Measurements from ENCODE around the gene STAT3. TPM values are rescaled to one million over a fixed set of nuclear protein-coding genes. Genes with fewer than 3 reads are reported as not detected.

The STAT3 gene
- total and polyA plus RNA-seq, 2 donors (not counting 3 experiments of a cell fraction or from before 2014, with no cell fraction given), result 59.1 to 124 TPM

DNA sequence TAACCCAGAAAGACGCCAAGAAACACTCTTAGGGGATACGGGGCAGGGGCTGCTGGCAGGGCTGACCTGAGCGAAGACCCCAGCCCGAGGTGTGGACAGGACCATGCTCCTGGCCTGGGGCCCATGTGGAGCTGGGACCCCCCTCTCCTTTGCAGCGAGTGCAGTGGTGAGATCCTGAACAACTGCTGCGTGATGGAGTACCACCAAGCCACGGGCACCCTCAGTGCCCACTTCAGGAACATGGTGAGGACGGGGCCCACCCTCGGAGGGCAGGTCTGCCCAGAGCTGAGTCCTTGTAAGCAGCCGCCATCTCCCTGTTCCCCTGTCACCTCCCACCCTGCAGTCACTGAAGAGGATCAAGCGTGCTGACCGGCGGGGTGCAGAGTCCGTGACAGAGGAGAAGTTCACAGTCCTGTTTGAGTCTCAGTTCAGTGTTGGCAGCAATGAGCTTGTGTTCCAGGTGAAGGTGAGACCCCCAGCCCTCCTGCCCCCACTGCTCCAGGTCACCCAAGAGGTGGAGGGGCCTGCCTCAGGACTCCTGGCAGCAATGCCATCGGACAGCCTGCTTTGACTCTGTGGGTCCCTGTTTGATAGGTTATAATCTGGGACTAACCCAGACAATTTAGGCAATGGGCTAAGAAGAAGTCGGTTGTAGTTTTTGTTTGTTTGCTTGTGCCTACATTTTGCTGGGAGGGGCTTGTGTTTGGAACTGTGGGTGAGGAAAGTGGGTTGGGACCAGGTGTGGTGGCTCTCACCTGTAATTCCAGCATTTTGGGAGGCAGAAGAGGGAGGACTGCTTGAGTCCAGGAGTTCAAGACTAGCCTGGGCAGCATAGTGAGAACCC is 83.8 kb downstream of the STAT3 start:
- H3K9me3 ChIP-seq (replicated peaks; ENCODE audit: control insufficient read depth, insufficient read depth, low read length), result no peaks in the 10 kb centered on the region
- no peak overlapping the region for H2AFZ ChIP-seq (ENCODE audit: low read depth, low read length)
- FAIRE-seq (no peak), DNase-seq (ENCODE audit: low read depth, low spot score) (no peak)
- no peaks in the 10 kb centered on the region for H3K27me3 ChIP-seq (ENCODE audit: control insufficient read depth in 2 of 2, insufficient read depth in 2 of 2, low read length in 2 of 2)
- ChIA-PET POLR2A (no interaction called here), CTCF (interaction anchor here (1.0 to 2.6 kb wide), 3 partner anchors 8 to 223 kb away, joined by 3 to 11 read pairs (median 6); no protein-coding TSS in a partner anchor)
- TF ChIP-seq EZH2 (IDR thresholded peaks at IDR 0.05; ENCODE audit: borderline replicate concordance, low read depth, low read length, severe bottlenecking), result no peak
- H3K4me3 ChIP-seq (replicated peaks in 1 of 3; ENCODE audit: insufficient read depth in 1 of 3, low read depth in 1 of 3, low read length in 3 of 3), result no peak overlapping the region
- H3K9ac ChIP-seq (replicated peaks; ENCODE audit: extremely low read depth, insufficient read depth, low read length), result no peak overlapping the region
- no peak overlapping the region for H3K27ac ChIP-seq (ENCODE audit: insufficient read depth, low read depth, low read length)
- H3K36me3 ChIP-seq (ENCODE audit: control insufficient read depth in 2 of 2, extremely low read depth in 1 of 2, insufficient read depth in 2 of 2, low read length in 2 of 2), result peaks cover 0 to 12% of the 10 kb centered on the region in 2 experiments
- no peaks in the 10 kb centered on the region for H4K20me1 ChIP-seq (replicated peaks; ENCODE audit: control insufficient read depth, extremely low read depth, insufficient read depth, low read length)
- no peaks in the 10 kb centered on the region for H3K79me2 ChIP-seq (ENCODE audit: control insufficient read depth, insufficient read depth, low read length)
- no peaks in the 10 kb centered on the region for H3K9me1 ChIP-seq (replicated peaks; ENCODE audit: control insufficient read depth, extremely low read depth, insufficient read depth, low read length)
- no TSS peak for BruUV-seq (replicated peaks)
- no peak overlapping the region for H3K4me2 ChIP-seq (ENCODE audit: insufficient read depth, low read length)
- dilution Hi-C loops (cut with MboI; ENCODE audit: extremely low pct_ligation_motif_present, low sequenced_read_pairs), result no loop called here
- no peaks in the 10 kb centered on the region for H3K4me1 ChIP-seq (ENCODE audit: control insufficient read depth, extremely low read depth, insufficient read depth, low read length)
- intact Hi-C loops (cut with micrococcal nuclease), result no loop called here

- Histone ChIP-seq H3K27ac (ENCODE audit: insufficient read depth, low read depth, low read length) (no peak overlapping the region), H3K79me2 (ENCODE audit: control insufficient read depth, insufficient read depth, low read length) (no peaks in the 10 kb centered on the region), H3K9ac (replicated peaks; ENCODE audit: extremely low read depth, insufficient read depth, low read length) (no peak overlapping the region), H3K36me3 (ENCODE audit: control insufficient read depth in 2 of 2, extremely low read depth in 1 of 2, insufficient read depth in 2 of 2, low read length in 2 of 2) (peaks cover 0 to 12% of the 10 kb centered on the region in 2 experiments), H3K27me3 (ENCODE audit: control insufficient read depth in 2 of 2, insufficient read depth in 2 of 2, low read length in 2 of 2) (no peaks in the 10 kb centered on the region), H2AFZ (ENCODE audit: low read depth, low read length) (no peak overlapping the region), H3K4me1 (ENCODE audit: control insufficient read depth, extremely low read depth, insufficient read depth, low read length) (no peaks in the 10 kb centered on the region), H3K9me3 (replicated peaks; ENCODE audit: control insufficient read depth, insufficient read depth, low read length) (no peaks in the 10 kb centered on the region), H3K4me2 (ENCODE audit: insufficient read depth, low read length) (no peak overlapping the region), H3K9me1 (replicated peaks; ENCODE audit: control insufficient read depth, extremely low read depth, insufficient read depth, low read length) (no peaks in the 10 kb centered on the region), H4K20me1 (replicated peaks; ENCODE audit: control insufficient read depth, extremely low read depth, insufficient read depth, low read length) (no peaks in the 10 kb centered on the region), H3K4me3 (replicated peaks in 1 of 3; ENCODE audit: insufficient read depth in 1 of 3, low read depth in 1 of 3, low read length in 3 of 3) (no peak overlapping the region)
- POLR2A ChIA-PET, result no interaction called here
- TF ChIP-seq JUN (IDR thresholded peaks at IDR 0.05; ENCODE audit: borderline replicate concordance, insufficient read depth, insufficient read length, low read depth) (no peak), MYC (IDR thresholded peaks at IDR 0.05; ENCODE audit: low read depth, low read length) (no peak), EZH2 (IDR thresholded peaks at IDR 0.05; ENCODE audit: borderline replicate concordance, low read depth, low read length, severe bottlenecking) (no peak), MAX (IDR thresholded peaks at IDR 0.05; ENCODE audit: insufficient read depth, insufficient read length) (no peak), FOS (IDR thresholded peaks at IDR 0.05; ENCODE audit: borderline replicate concordance, insufficient read depth, low read length) (no peak)
- no TSS peak for BruUV-seq (replicated peaks)
- no peak for FAIRE-seq
- DNase-seq (ENCODE audit: low read depth, low spot score), result no peak
- intact Hi-C loops (cut with micrococcal nuclease), result no loop called here
- CTCF ChIA-PET, result interaction anchor here (0.7 to 2.6 kb wide), 5 partner anchors 8 to 224 kb away, joined by 3 to 11 read pairs (median 6); no protein-coding TSS in a partner anchor
- dilution Hi-C loops (cut with MboI; ENCODE audit: extremely low pct_ligation_motif_present, low sequenced_read_pairs), result no loop called here
Measured at GRCh38 chr17:42303694-42304093, 84.5 kb downstream of the STAT3 start.
